HTR-8/SVneo (cell line): ENCODE measurements around the gene LDB2.

Source experiments
- DNase-seq: peaks from one replicate; pipeline ENCODE4 v3.0.0; 2011; ENCODE audit warnings: low spot score, mixed read lengths; ENCODE audit not compliant: insufficient read length
- FAIRE-seq: peaks from 2 replicates; lab custom pipeline; 2011; peaks lifted over from hg19 to GRCh38; lab: Jason Lieb, UNC

LDB2 gene

GRCh38 chr4:16846540-16847117 lies 51.8 kb downstream of the LDB2 start:
- DNase-seq = no peak
- no peak for FAIRE-seq

- FAIRE-seq (no peak), DNase-seq (no peak)
Measured at GRCh38 chr4:16844816-16845586, 53.4 kb downstream of the LDB2 start.

DNA sequence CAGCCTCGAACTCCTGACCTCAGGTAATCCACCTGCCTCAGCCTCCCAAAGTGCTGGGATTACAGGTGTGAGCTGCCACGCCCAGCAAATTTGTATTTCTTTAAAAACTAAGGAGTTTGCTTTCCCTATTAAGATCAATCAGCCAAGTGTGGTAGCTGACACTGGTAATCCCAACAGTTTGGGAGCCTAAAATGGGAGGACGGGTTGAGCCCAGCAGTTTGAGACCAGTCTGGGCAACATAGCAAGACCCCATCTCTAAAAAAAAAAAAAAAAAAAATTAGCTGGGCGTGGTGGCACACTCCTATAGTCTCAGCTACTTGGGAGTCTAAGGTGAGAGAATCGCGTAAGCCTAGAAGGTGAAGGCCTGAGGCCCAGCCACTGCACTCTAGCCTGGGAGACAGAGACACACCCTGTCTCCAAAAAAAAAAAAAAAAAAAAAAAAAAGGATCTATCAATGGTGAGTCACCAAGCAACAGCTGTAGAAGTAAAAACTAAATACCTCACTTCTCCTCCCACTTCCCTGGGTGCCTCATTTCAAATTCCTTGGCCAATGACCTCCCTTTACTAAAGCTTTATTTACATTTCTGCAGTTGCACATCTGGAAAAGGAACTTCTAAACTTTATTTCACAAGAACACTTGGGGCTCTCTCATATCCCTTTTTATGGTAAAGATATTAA lies 54.5 kb downstream of the LDB2 start:
- FAIRE-seq (no peak), DNase-seq (no peak)

- no peak for DNase-seq
- FAIRE-seq = no peak
Measured at GRCh38 chr4:16838226-16838875, 60.1 kb downstream of the LDB2 start.

- FAIRE-seq (no peak), DNase-seq (no peak)
Measured at GRCh38 chr4:16837475-16837874, 61.0 kb downstream of the LDB2 start.

DNA sequence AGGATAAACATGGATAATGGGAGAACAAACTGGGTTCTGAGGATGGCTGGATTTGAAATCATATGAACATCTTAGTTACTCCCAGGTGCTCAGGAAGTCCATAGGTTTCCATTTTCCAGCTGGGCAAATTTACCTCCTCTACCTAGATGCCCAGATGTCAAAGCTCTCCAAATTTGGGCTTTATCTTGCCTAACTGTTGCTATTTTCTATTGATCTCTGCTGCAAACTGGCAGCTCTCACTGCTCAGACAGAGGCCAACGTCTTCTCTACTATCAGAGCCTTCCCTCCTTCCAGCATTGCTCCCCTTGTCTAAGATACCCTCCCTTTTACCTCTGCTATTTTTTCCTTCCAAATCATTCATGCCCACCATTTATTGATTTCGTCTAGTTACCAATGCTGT lies 62.1 kb downstream of the LDB2 start:
- FAIRE-seq (no peak), DNase-seq (no peak)

- FAIRE-seq = no peak
- DNase-seq = no peak
Measured at GRCh38 chr4:16835597-16836247, 62.7 kb downstream of the LDB2 start.

DNA sequence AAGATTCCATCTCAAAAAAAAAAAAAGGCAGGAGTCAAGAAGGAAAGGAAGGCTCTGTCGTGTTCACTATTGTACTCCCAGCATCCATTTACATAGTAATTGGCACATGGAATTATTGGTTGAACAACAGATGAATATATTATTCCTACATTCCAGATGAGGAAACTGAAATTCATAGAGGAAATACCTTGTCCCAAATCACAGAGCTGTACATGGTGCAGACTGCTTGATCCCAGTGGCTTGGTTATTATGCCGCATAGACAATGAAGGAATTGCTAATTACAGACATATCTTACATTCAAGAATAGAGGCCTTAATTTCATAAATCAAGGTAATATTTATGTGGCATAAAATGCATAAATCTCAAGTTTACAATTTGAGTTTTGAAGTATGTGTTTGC lies 63.6 kb downstream of the LDB2 start:
- FAIRE-seq (no peak), DNase-seq (no peak)

- DNase-seq (no peak), FAIRE-seq (no peak)
Measured at GRCh38 chr4:16833722-16834121, 64.7 kb downstream of the LDB2 start.

DNA sequence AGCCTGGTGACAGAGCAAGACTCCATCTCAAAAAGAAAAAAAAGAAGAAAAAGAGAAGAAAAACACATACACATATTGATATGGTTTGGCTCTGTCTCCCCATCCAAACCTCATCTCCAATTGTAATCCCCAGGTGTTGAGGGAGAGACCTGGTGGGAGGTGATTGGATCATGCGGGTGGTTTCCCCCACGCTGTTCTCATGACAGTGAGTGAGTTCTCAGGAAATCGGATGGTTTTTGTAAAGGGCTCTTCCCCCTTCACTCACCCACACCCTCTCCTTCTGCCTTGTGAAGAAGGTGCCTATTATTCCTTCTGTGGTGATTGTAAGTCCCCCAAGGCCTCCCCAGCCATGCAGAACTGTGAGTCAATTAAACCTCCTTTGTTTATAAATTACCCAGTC lies 68.4 kb downstream of the LDB2 start:
- FAIRE-seq (no peak), DNase-seq (no peak)

DNA sequence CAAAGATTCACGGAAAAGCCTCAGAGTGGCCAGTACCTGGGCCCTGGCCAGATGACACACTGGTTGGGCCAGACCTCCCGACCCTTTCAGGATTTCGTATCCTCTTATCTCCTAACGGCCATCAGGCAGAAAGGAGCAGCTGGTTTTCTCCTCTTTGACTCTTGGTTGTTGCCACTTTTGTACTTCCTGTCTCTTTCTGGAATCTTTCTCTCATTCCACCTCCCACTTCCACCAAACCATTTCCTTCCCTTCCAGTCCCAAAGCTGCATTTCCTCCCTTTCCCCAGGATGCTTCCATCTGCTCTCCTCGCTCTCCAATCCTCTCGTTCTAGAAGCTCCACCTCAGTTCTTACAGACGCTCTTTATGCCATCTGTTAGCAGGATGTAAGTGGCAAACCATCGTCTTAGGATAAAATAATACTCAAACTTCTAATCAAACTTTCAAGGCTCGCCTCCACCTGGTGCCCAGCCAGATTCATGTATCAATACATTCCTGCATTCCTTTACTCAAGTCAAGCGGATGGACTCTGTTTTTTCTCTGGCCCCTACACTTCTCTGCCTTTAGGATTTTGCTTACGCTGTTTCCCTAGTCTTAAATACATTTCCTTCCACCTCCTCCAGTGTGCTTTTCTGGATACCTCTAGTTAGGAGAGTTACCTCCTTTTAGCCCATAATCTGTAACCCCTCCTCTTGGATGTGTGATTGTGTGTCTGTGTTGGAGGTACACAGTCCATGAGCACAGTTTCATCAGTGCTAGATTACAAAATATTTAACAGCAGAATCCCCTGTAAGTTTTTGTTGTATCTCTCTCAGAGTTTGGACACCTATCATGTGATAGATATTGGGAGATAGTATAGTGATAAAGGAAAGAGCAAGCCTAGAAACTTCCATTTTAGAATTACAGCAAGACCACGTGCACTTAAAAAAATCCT lies 70.4 kb downstream of the LDB2 start:
- no peak for DNase-seq
- FAIRE-seq = no peak

- no peak for DNase-seq
- FAIRE-seq = no peak
Measured at GRCh38 chr4:16827045-16827444, 71.4 kb downstream of the LDB2 start.

DNA sequence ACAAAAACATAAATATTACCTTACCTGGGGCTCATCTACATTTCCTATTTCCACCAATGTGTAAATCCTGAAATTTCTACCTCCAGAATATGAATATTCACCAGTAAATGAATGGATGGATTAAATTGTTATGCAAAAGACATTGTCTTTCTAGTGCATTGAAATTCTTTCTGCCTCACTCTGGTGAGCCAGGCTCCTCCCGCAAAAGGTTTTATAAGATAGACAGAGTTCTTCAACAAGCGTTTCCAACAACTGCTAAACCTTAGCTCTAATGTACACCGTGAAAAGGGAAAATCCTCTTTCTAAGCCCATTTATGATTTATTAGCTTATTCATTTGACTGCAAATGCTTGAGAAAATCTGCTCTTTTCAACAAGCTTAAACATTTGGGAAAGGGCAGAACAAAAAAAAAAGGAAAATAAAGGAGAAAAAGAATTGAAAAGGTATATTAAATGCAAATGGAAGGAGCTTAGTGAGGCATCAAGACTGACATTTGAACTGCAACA lies 72.0 kb downstream of the LDB2 start:
- FAIRE-seq = no peak
- no peak for DNase-seq

GRCh38 chr4:16824278-16824806 lies 74.1 kb downstream of the LDB2 start:
- no peak for DNase-seq
- FAIRE-seq = no peak

DNA sequence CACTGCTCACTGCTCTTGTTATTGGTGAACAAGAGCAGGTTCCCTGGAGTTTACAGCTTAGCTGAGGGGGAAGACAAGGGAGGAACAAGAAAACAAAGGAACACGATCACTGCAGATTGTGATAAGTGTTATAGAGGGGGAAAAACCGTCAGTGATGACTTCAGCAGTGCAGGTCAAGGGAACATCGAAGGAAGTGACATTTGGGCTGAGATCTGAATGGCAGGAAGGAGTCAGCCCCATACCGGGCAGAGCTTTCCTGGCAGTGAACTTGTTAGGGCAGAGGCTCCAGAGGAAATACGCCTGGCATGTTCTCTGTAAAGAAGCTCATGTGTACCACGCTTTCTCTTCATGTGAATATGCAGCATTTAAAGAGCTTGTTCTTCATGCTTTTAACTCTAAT lies 78.1 kb downstream of the LDB2 start:
- DNase-seq (no peak), FAIRE-seq (no peak)

DNA sequence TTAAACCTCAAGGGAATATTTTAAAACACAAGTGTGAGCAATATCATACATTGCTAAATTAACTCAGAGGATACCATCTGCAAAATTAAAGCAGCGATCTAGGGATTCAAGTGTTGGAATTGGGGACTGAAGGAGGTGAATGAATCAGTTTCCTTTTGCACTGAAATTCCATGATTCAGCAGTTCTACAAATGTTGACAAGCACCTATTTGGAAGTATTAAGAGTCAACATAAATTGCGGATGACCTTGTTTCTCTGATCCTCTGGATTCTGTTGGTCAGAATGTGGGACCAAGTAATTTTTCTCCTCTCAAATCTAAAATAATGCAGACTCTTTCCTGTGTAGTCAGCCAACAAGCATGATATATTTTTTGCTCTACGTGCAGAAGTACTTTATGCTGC lies 78.8 kb downstream of the LDB2 start:
- FAIRE-seq (no peak), DNase-seq (no peak)

DNA sequence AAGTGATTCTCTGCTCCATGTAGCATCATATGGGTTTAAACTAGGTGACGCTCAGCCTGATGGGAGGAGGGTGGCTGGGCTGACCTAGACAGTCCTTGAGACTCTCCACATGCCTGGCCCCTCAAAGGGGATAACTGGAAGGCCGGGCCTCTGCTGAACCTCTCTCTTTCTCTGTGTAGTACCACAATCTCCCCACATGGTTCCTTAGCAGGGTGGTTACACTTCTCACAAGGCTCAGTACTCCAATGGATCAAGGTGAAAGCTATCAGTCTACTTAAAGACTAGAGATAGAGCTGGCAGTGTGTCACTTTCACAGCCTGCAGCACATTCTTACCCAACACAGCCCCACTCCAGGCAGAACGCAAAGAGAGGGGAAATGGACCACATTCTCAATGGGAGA lies 80.4 kb downstream of the LDB2 start:
- DNase-seq = no peak
- FAIRE-seq = no peak

- DNase-seq (no peak), FAIRE-seq (no peak)
Measured at GRCh38 chr4:16817286-16817685, 81.2 kb downstream of the LDB2 start.

DNA sequence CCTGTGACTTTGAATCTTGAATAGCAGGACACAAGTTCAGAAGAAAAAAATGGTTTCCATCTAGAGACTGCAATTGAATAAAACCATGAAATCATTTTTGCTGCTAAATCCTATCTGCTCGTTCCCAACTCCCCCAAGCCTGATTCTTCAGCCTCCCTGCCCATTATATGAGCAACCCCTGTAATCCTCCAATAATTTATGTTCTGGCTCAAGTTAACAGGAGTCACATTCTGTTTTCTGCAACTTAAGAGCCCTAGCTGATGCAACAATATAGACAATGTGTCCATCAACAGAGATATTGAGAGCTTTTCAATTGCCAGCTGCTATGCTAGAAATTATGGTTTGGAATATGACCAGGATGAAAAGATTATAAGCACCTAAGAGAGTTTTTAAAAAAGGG lies 84.1 kb downstream of the LDB2 start:
- FAIRE-seq (no peak), DNase-seq (no peak)
